HG03135 (cell line): ENCODE data around the gene FGD3.

Source experiments
- ATAC-seq: cut with Tn5 transposase; IDR thresholded peaks from one replicate; pipeline ENCODE4 v1.9.1; 2021; ENCODE audit warnings: mild to moderate bottlenecking, moderate library complexity; ENCODE audit not compliant: unreplicated experiment

Gene FGD3

GRCh38 chr9:93068956-93069355, 121.6 kb downstream of the FGD3 start:
- no peak for ATAC-seq

DNA sequence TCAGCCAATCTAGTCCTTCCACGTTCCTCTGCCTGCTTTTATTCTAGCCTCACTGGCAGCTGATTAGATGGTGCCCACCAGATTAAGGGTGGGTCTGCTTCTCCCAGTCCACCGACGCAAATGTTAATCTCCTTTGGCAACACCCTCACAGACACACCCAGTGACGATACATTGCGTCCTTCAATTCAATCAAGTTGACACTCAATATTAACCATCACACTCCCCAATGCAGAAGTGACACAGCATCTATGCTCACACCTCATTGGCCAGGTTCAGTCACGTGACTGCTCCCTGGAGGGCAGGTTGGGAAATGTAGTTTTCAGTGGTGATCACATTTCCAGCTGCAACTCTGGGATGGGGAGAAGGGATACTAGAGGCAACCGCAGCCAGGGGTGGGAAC, 124.1 kb downstream of the FGD3 start:
- no peak for ATAC-seq

DNA sequence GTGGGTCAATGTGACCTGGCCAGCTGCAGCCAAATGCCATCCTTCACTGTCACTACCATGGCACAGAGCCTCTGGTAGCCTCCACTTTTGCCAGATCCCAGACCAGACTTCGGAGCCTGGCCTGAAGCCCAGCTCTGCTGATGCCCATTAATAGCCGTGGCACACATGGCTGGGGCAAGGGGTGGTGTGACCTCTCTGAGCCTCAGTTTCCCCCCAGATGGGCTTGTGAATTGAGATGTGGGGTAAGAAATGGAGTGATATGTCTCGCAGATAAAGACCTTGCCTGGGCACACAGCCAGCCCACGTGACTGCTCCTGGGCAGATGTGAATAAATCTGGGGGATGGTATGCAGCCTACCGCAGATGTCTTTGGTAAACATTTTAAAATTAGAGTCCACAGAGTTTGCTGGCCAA, 125.1 kb downstream of the FGD3 start:
- ATAC-seq: no peak

GRCh38 chr9:93076101-93076791, 128.9 kb downstream of the FGD3 start:
- ATAC-seq: no peak

DNA sequence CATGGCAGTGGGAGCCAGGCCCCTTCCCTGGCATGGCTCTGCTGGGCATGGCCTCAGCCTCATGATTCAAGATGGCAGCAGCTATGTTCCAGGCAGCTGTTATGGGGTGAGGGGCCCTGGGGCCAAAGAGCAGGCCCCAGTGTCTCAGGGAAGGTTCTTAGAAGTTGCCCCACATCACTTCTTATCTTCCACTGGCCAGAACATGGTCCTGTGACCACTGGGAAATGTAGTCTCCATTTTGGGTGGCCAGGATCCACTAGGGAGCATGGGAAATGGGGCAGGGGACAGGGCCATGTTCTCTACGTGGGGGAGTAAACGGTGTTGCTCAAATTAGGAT, 129.4 kb downstream of the FGD3 start:
- ATAC-seq: no peak

DNA sequence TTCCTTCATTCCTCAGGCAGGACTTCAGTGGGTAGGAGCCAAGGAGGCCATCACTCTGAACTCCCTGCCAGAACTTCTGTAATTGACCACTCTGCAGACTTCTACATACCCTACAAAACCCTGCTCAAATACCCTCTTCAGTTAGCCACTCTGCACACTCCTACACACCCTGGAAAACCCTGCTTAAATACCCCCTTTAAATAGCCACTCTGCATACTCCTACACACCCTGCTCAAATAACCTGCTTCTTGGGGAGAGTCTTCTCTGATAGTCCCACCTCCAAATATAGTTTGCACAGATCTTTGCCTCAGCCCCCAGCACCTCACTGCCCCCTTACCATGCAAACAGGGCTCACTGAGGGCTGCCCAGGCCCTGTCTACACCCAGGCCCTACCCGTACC, 130.0 kb downstream of the FGD3 start:
- no peak for ATAC-seq

DNA sequence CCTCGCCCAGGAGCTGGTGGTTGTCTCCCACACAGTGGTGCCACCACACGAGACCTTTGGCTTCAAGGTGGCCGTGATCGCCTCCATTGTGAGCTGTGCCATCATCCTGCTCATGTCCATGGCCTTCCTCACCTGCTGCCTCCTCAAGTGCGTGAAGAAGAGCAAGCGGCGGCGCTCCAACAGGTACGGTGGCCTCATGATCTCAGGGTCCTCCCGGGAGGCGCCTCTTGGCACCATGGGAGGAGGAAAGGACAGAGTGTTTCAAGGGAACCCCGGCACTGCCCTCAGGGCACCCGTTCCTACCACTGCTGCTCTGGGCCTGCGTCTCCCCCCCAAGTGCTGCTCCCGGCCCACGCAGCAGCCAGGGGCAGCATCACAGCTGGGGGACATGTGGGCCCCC, 130.5 kb downstream of the FGD3 start:
- no peak for ATAC-seq

GRCh38 chr9:93079371-93079770, 132.0 kb downstream of the FGD3 start:
- no peak for ATAC-seq

GRCh38 chr9:93080406-93080805, 133.1 kb downstream of the FGD3 start:
- ATAC-seq: no peak

GRCh38 chr9:93081081-93081529, 133.8 kb downstream of the FGD3 start:
- ATAC-seq: no peak

GRCh38 chr9:93081931-93082330, 134.6 kb downstream of the FGD3 start:
- ATAC-seq: no peak

DNA sequence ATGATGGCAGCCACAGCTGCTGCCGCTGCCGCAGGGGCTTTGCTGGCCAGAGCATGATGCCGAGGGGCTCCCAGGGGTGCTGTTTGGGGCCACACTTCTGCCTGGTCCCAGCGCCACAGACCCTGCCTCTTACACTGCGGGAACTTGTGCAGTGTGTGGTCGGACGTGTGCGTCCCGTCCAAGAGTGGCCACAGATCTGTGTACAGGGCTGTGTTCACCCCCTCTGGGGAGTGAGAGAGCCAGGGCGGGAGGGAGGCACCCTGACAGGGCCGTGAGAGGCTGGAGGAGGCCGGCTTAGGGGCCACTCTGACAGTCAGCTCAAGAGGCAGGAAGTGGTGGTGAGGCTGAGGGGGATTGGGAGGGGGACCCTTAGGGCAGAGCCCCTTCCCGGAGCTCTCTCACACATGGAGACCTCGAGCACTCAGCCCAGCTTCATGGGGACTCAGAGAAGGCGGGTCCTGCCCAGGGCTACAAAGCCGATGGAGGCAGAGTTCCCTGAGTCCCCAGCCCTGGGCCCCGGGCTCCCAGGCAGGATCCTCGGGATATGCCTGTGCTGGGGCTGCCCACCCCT, 135.6 kb downstream of the FGD3 start:
- ATAC-seq: no peak

- no peak for ATAC-seq
Measured at GRCh38 chr9:93083592-93084470, 136.5 kb downstream of the FGD3 start.

- no peak for ATAC-seq
Measured at GRCh38 chr9:93084471-93084881, 137.2 kb downstream of the FGD3 start.

- ATAC-seq: no peak
Measured at GRCh38 chr9:93085676-93086075, 138.4 kb downstream of the FGD3 start.
